LNCAP (cell line): ENCODE data around the gene FHOD3.

ENCODE experiments used
- CTCF ChIP-seq: fragments of 450-650 bp; IDR thresholded peaks from 2 replicates; pipeline ENCODE4 v1.5.1; 2017; ENCODE audit warnings: mild to moderate bottlenecking

Gene FHOD3

GRCh38 chr18:36649205-36649604, 351.7 kb downstream of the FHOD3 start:
- TF ChIP-seq CTCF: no peak

GRCh38 chr18:36650266-36650665, 352.8 kb downstream of the FHOD3 start:
- TF ChIP-seq CTCF: no peak

GRCh38 chr18:36650906-36651305, 353.4 kb downstream of the FHOD3 start:
- no peak for TF ChIP-seq CTCF

GRCh38 chr18:36652503-36652902, 355.0 kb downstream of the FHOD3 start:
- no peak for TF ChIP-seq CTCF

- no peak for TF ChIP-seq CTCF
Measured at GRCh38 chr18:36653141-36653869, 355.8 kb downstream of the FHOD3 start.

GRCh38 chr18:36653870-36654269, 356.4 kb downstream of the FHOD3 start:
- no peak for TF ChIP-seq CTCF

GRCh38 chr18:36655074-36655473, 357.6 kb downstream of the FHOD3 start:
- TF ChIP-seq CTCF: no peak

GRCh38 chr18:36655930-36656329, 358.4 kb downstream of the FHOD3 start:
- TF ChIP-seq CTCF: no peak
